ENCODE measurements around the gene ANGEL2. TPM values are rescaled to one million over a fixed set of nuclear protein-coding genes. Genes with fewer than 3 reads are reported as not detected.
"Not testable (repeated sequence)": the region's sequence is repeated elsewhere in the genome, so short reads cannot be mapped to it uniquely, and the experiment has no call there.

Gene ANGEL2
- total and polyA plus RNA-seq, 12 donors: 17.7 to 47.3 (median 27.6) TPM

GRCh38 chr1:213014642-213015041 is 1.0 kb downstream of the ANGEL2 start:
- DNase-seq: peak in 1 of 7 donors; percentile 15
- Histone ChIP-seq H3K9me3 (replicated peaks in 1 of 3) (no peaks in the 10 kb centered on the region), H3K27me3 (no peaks in the 10 kb centered on the region), H3K27ac (peak overlapping the region; percentile 56 to 96 (median 88)), H3K4me3 (peak overlapping the region; percentile 52 to 98 (median 85)), H3K4me1 (replicated peaks in 1 of 2) (peaks cover 6 to 23% of the 10 kb centered on the region in 2 donors), H3K36me3 (replicated peaks in 1 of 2) (peaks cover 0 to 8% of the 10 kb centered on the region in 2 donors)
- no peak for TF ChIP-seq POLR2A (IDR thresholded peaks at IDR 0.05)
- TF ChIP-seq, protein P1, sequence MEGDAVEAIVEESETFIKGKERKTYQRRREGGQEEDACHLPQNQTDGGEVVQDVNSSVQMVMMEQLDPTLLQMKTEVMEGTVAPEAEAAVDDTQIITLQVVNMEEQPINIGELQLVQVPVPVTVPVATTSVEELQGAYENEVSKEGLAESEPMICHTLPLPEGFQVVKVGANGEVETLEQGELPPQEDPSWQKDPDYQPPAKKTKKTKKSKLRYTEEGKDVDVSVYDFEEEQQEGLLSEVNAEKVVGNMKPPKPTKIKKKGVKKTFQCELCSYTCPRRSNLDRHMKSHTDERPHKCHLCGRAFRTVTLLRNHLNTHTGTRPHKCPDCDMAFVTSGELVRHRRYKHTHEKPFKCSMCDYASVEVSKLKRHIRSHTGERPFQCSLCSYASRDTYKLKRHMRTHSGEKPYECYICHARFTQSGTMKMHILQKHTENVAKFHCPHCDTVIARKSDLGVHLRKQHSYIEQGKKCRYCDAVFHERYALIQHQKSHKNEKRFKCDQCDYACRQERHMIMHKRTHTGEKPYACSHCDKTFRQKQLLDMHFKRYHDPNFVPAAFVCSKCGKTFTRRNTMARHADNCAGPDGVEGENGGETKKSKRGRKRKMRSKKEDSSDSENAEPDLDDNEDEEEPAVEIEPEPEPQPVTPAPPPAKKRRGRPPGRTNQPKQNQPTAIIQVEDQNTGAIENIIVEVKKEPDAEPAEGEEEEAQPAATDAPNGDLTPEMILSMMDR (IDR thresholded peaks at IDR 0.05): no peak
- intact Hi-C loops (cut with DNase I): no loop called here
- WGBS, 4 donors: 14 to 17% (median 14%) methylated on average over 7 of the region's 7 CpGs

DNA sequence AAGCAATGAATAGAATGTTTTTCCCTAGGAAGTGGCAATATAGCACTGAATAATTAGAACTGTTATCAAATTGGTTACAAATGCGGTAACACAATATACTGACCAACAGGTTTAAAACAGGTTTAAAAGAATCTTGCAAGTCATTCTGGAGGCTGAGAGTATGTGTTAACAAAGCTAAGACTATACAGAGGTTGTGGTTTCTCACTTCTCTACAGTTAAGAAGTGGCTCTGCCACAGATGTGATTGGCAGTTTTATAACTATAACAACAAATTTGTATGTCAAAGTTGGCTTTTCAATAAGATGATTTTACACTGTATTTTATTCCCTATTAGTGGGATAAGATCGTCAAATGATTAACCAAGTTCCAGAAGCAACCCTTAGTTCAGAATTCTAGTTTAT is 7.1 kb downstream of the ANGEL2 start:
- TF ChIP-seq, protein P1 (IDR thresholded peaks at IDR 0.05): no peak
- TF ChIP-seq POLR2A (IDR thresholded peaks at IDR 0.05): no peak
- no peak for DNase-seq
- Histone ChIP-seq H3K36me3 (replicated peaks in 1 of 2) (peaks cover 0 to 47% of the 10 kb centered on the region in 2 donors), H3K9me3 (replicated peaks in 1 of 3) (no peaks in the 10 kb centered on the region), H3K27me3 (no peaks in the 10 kb centered on the region), H3K4me1 (replicated peaks in 1 of 2) (peaks cover 0 to 9% of the 10 kb centered on the region in 2 donors), H3K27ac (no peak overlapping the region), H3K4me3 (no peak overlapping the region)
- intact Hi-C loops (cut with DNase I): no loop called here
- 66 to 91% (median 86%) methylated on average over 2 of the region's 2 CpGs for WGBS, 4 donors

DNA sequence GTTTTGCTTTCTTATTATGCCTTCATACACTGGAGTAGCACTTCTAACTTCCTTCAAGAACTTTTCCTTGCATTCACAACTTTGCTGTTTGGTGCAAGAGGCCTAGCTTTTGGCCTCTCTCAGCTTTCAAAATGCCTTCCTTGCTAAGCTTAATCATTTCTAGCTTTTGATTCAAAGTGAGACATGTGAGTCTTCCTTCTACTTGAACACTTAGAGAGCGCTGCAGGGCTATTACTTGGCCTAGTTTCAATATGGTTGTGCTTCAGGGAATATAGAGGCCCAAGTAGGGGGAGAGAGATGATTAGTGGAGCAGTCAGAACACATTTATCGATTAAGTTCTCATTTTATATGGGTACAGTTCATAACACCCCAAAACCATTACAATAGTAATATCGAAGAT is 12.4 kb downstream of the ANGEL2 start:
- intact Hi-C loops (cut with DNase I): no loop called here
- H3K27me3 ChIP-seq: no peaks in the 10 kb centered on the region
- WGBS, 4 donors: 82 to 92% (median 89%) methylated on average over 3 of the region's 3 CpGs

GRCh38 chr1:212994926-212995325 is 20.7 kb downstream of the ANGEL2 start:
- Histone ChIP-seq H3K4me3 (no peak overlapping the region), H3K27me3 (no peaks in the 10 kb centered on the region), H3K27ac (no peak overlapping the region), H3K36me3 (replicated peaks in 1 of 2) (peaks cover 3 to 26% of the 10 kb centered on the region in 2 donors), H3K4me1 (replicated peaks in 1 of 2) (peaks cover 0 to 4% of the 10 kb centered on the region in 2 donors), H3K9me3 (replicated peaks in 1 of 3) (no peaks in the 10 kb centered on the region)
- intact Hi-C loops (cut with DNase I): loop anchor here in 1 of 2 donors (5.0 to 10.0 kb wide), 2 partner anchors 180 to 258 kb away; no protein-coding TSS in a partner anchor
- 84 to 91% (median 86%) methylated on average over 3 of the region's 3 CpGs for WGBS, 4 donors
- DNase-seq: no peak
- TF ChIP-seq, protein P1 (IDR thresholded peaks at IDR 0.05): no peak
- no peak for TF ChIP-seq POLR2A (IDR thresholded peaks at IDR 0.05)

More for the DNA sequence above, 12.4 kb downstream of the ANGEL2 start:
- no peak for DNase-seq
- TF ChIP-seq POLR2A (IDR thresholded peaks at IDR 0.05): no peak
- Histone ChIP-seq H3K27ac (no peak overlapping the region), H3K9me3 (replicated peaks in 1 of 3) (no peaks in the 10 kb centered on the region), H3K36me3 (replicated peaks in 1 of 2) (peaks cover 0 to 47% of the 10 kb centered on the region in 2 donors), H3K4me3 (no peak overlapping the region), H3K4me1 (replicated peaks in 1 of 2) (no peaks in the 10 kb centered on the region)

DNA sequence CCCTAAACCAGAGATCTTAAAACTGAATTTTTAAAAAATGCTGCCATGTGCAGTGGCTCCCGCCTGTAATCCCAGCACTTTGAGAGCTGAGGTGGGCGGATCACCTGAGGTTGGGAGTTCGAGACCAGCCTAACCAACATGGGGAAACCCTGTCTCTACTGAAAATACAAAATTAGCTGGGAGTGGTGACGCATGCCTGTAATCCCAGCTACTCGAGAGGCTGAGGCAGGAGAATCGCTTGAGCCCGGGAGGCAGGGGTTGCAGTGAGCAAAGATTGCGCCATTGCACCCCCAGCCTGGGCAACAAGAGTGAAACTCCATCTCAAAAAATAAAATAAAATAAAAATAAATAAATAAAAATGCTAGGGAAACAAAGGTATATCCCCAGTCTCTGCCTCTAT is 21.7 kb downstream of the ANGEL2 start:
- not testable (repeated sequence) for H3K27ac ChIP-seq; DNase-seq; H3K9me3 ChIP-seq (replicated peaks in 1 of 3); H3K4me1 ChIP-seq (replicated peaks in 1 of 2); H3K4me3 ChIP-seq; H3K27me3 ChIP-seq
- 91 to 97% (median 93%) methylated on average over 8 of the region's 8 CpGs for WGBS, 4 donors
- H3K36me3 ChIP-seq (replicated peaks in 1 of 2): peaks cover 3 to 25% of the 10 kb centered on the region in 2 donors
- intact Hi-C loops (cut with DNase I): loop anchor here in 1 of 2 donors (5.0 to 10.0 kb wide), 2 partner anchors 179 to 257 kb away; no protein-coding TSS in a partner anchor

Data from adrenal gland (tissue), 12 donors.